ENCODE measurements around the gene IQCH. TPM values are rescaled to one million over a fixed set of nuclear protein-coding genes. Genes with fewer than 3 reads are reported as not detected.

The IQCH gene
- total and polyA plus RNA-seq, 2 experiments from 2014 or later, result 1.7 to 4.6 TPM

GRCh38 chr15:67242708-67243111 lies 11.9 kb upstream of the IQCH start:
- Histone ChIP-seq H3K27ac (ENCODE audit: low read depth) (no peak overlapping the region), H2AFZ (no peak overlapping the region), H3K4me2 (peak overlapping the region; percentile 35; the same call in 1 of the 2 replicates), H3K27me3 (ENCODE audit: insufficient read depth) (no peaks in the 10 kb centered on the region), H3K79me2 (replicated peaks; ENCODE audit: insufficient read depth) (peaks cover 92% of the 10 kb centered on the region), H3F3A (replicated peaks; ENCODE audit: low read depth) (no peaks in the 10 kb centered on the region), H3K36me3 (ENCODE audit: insufficient read depth) (no peaks in the 10 kb centered on the region), H3K9me2 (ENCODE audit: insufficient read depth) (no peaks in the 10 kb centered on the region), H3K4me3 (no peak overlapping the region), H4K20me1 (replicated peaks; ENCODE audit: insufficient read depth) (peaks cover 9% of the 10 kb centered on the region; the same call in 1 of the 2 replicates), H3K4me1 (ENCODE audit: insufficient read depth) (peaks cover 18% of the 10 kb centered on the region)
- Mint-ChIP-seq H3K36me3 (ENCODE audit: low read depth) (peaks cover 27% of the 10 kb centered on the region), H3K4me1 (peaks cover 32% of the 10 kb centered on the region), H3K27me3 (ENCODE audit: insufficient read depth, low read depth, poor library complexity) (no peaks in the 10 kb centered on the region), H3K9me3 (peaks cover 10% of the 10 kb centered on the region), H3K27ac (no peak overlapping the region), H3K4me3 (no peak overlapping the region)
- TF ChIP-seq ZNF331 (CRISPR knock-in tag; IDR thresholded peaks at IDR 0.05; ENCODE audit: low read depth) (no peak), STAT1 (IDR thresholded peaks at IDR 0.05; ENCODE audit: unreplicated experiment) (no peak), JUNB (IDR thresholded peaks at IDR 0.05; ENCODE audit: unreplicated experiment) (no peak), POLR2AphosphoS5 (IDR thresholded peaks at IDR 0.05; ENCODE audit: low read depth) (no peak), CREB1 (CRISPR knock-in tag; IDR thresholded peaks at IDR 0.05; ENCODE audit: low read depth) (no peak), EZH2phosphoT487 (IDR thresholded peaks at IDR 0.05; ENCODE audit: unreplicated experiment) (no peak), ZNF462 (CRISPR knock-in tag; IDR thresholded peaks at IDR 0.05) (no peak), ZNF114 (CRISPR knock-in tag; IDR thresholded peaks at IDR 0.05) (no peak), EZH2 (IDR thresholded peaks at IDR 0.05; ENCODE audit: low read depth, unreplicated experiment) (no peak), NANOG (IDR thresholded peaks at IDR 0.05; ENCODE audit: borderline replicate concordance) (no peak), ETS1 (IDR thresholded peaks at IDR 0.05) (no peak)
- TF ChIP-seq, protein P1, sequence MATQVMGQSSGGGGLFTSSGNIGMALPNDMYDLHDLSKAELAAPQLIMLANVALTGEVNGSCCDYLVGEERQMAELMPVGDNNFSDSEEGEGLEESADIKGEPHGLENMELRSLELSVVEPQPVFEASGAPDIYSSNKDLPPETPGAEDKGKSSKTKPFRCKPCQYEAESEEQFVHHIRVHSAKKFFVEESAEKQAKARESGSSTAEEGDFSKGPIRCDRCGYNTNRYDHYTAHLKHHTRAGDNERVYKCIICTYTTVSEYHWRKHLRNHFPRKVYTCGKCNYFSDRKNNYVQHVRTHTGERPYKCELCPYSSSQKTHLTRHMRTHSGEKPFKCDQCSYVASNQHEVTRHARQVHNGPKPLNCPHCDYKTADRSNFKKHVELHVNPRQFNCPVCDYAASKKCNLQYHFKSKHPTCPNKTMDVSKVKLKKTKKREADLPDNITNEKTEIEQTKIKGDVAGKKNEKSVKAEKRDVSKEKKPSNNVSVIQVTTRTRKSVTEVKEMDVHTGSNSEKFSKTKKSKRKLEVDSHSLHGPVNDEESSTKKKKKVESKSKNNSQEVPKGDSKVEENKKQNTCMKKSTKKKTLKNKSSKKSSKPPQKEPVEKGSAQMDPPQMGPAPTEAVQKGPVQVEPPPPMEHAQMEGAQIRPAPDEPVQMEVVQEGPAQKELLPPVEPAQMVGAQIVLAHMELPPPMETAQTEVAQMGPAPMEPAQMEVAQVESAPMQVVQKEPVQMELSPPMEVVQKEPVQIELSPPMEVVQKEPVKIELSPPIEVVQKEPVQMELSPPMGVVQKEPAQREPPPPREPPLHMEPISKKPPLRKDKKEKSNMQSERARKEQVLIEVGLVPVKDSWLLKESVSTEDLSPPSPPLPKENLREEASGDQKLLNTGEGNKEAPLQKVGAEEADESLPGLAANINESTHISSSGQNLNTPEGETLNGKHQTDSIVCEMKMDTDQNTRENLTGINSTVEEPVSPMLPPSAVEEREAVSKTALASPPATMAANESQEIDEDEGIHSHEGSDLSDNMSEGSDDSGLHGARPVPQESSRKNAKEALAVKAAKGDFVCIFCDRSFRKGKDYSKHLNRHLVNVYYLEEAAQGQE (IDR thresholded peaks at IDR 0.05; ENCODE audit: unreplicated experiment), result no peak
- TF ChIP-seq, protein P2, sequence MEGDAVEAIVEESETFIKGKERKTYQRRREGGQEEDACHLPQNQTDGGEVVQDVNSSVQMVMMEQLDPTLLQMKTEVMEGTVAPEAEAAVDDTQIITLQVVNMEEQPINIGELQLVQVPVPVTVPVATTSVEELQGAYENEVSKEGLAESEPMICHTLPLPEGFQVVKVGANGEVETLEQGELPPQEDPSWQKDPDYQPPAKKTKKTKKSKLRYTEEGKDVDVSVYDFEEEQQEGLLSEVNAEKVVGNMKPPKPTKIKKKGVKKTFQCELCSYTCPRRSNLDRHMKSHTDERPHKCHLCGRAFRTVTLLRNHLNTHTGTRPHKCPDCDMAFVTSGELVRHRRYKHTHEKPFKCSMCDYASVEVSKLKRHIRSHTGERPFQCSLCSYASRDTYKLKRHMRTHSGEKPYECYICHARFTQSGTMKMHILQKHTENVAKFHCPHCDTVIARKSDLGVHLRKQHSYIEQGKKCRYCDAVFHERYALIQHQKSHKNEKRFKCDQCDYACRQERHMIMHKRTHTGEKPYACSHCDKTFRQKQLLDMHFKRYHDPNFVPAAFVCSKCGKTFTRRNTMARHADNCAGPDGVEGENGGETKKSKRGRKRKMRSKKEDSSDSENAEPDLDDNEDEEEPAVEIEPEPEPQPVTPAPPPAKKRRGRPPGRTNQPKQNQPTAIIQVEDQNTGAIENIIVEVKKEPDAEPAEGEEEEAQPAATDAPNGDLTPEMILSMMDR (conservative IDR thresholded peaks at IDR 0.05; ENCODE audit: low read depth in 2 of 2), result no peak
- ATAC-seq (no peak; the same call in 2 of the 3 replicates), DNase-seq (ENCODE audit: low spot score) (peak; percentile 17)
